CD4-positive, alpha-beta T cell treated with Interleukin-21 for 1 hour (primary cell): ENCODE measurements around the gene KRT12.
"Not testable (repeated sequence)": the region's sequence is repeated elsewhere in the genome, so short reads cannot be mapped to it uniquely, and the experiment has no call there.

Experiments
- DNase-seq: peaks from one replicate; pipeline ENCODE4 v3.0.0-alpha.2; 2020

The KRT12 gene

DNA sequence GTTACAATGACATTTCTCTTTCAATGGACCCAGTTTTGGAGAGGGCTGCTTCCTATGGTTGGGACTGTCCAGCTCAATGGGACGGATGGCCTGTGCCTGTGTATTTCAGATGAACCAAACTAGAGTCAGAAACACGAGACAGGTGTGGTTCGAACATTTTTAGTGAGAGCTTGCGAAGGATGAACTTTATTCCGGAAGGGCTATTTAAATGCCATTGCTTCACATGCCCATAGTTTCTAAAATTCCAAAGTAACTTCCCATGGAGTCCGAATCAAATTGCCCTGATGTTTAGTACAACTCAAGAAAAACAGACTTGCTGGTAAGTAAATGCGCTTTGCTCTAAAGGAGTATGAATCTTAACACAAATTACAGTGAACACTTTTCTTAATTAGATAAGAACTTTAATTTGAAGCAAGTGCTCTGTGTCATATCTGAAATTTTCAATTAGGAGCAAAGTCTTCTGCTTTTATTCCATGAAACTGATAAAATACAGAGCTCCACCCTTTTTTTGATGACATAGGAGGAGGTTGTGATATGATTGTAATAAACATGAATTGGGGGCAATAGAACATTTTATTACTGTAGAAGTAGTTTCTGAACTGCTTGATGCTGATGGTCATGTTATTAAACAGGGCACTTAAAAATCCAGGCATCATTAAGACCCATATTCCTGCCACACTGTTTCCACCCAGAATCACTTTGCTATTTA, 16.8 kb upstream of the KRT12 start:
- DNase-seq, result no peak

DNA sequence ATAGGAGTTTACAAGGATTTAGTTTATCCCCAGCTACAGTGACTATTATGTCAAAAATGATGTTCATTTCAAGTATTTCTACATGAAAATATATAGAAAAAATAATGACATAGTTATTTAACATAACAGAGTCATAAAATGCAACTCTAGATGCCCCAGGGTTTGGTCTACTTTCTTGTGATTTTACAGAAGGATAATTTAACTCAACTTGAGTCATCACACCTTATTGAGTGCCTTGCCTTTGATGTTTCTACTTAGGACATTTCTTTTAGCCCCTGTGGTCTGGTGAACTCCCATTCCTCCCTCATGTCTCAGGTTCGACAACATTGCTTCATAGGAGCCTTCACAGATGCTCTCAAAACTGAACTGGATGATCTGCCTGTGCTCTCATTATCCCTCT, 16.0 kb upstream of the KRT12 start:
- DNase-seq, result no peak

DNA sequence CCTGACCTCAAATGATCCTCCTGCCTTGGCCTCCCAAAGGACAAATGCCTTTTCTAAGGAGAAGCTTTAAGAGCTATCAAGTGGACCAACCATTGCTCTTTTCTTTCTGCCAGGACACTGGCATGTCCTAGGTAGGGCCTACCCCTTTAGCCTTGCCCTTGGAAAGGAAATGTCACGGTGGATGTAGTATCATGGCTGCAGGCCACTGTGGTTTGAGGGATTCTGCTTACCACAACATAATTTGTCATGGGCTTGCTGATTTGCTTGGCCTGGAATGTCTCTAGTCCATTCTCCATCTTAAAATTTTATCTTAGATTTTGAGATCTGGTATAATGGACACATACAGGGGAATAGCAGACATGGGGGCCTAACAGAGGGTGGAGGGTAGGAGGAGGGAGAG, 12.0 kb upstream of the KRT12 start:
- no peak for DNase-seq

DNA sequence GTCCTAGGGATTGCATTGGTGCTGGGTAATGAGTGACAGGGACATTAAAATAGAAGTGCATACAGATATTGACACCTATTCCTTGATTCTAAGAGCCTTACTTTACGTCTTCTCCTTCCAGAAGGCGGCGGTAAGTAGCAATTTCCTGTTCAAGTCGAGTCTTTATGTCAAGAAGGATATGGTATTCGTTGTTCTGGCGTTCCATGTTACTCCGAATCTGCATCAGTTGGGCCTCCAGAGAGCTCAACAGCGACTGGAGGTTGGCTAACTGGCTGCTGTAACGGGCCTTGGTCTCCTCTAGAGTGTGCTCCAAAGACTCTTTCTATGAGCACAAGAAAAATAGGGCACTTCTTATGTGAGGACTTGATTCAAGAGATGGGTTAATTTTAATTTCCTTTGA, 11.0 kb upstream of the KRT12 start:
- DNase-seq, result no peak

DNA sequence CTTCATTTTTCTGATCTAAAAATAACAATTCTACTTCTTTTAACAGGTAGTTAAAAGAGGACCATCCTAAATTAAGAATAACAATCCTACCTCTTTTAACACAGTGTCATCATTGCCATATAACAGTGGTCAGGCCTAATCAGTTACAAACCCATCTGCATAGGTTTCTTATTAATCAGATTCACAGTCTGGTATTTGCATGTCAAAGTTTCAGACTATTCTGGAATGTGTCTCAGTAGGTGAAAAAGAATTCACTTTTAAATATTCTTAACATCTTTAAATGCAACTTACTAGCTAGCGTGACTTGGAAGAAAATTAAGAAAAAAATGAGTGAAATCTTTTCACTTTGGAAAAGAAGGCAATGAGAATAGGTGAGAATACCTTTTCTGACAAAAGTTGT, 6.8 kb upstream of the KRT12 start:
- no peak for DNase-seq

DNA sequence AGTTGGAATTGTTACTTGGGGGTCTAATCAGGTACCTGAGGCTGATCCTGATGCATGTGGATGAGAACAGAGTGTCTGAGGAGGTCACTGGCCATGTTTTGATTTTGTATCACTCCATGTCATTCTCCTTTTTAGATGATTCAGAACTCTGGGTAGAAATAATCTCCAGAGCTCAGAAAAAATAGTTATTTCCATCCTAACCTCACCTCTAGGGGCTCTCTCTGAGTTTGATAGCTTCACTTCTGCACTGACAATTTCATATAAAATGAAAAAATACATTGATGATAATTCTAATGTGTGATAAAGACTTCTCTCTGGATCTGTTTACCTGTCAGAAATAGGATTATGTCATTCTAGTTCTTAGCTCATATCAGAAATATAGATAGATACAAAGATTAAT, 6.2 kb upstream of the KRT12 start:
- DNase-seq, result no peak

DNA sequence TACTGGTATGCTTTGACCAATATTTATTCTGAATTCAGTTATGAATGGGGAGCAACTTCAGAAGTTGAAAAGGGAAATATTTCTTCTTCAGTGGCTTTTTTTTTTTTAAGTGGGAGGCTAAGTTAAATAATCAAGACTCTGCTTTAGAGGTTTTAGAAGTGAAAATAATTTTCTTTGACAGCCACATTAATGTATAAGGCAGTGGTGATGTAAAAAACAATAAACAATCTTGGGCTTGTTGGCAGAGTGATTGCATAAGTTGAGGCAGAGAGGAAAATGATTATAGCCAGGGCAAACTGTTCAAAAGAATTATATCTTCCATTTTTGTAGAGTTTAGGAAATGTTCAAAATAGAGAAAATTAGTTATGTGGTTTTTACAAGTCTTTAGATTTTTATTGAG, 5.4 kb upstream of the KRT12 start:
- no peak for DNase-seq

DNA sequence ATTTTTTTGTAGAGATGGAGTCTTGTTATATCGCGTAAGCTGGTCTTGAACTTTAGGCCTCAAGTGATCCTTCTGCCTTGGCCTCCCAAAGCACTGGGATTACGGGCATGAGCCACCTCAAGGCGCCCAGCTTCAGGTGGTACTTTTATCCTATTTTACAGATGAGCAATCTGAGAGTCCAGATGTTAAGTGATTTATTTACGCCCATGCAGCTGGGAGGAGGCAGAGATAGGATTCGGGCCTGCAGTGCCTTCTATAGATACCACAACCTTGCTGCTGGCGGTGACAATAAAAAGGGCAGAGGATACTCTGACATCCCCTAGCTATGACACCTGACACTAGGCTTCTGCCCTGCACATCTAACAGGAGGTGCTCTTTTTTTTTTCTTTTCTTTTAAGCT, 4.3 kb upstream of the KRT12 start:
- no peak for DNase-seq

DNA sequence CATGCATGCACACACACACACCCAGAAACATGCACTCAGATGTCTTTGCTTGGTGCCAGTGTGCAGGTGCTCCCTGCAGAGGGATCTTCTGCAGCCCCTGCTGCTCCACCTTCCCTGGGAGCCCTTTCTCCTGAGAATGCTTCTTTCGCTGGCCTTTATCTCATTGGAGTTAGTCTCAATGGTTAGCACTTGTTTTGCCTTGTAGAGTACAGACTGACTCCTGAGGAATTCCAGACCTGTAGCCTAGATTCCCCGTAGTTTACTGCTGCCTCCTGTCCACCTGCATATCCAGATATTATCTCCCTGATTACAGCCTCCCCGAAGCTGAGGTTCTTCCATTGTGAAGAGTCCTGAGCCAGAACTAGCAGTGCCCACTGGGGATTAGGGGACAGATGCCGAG, 3.1 kb upstream of the KRT12 start:
- DNase-seq, result no peak

DNA sequence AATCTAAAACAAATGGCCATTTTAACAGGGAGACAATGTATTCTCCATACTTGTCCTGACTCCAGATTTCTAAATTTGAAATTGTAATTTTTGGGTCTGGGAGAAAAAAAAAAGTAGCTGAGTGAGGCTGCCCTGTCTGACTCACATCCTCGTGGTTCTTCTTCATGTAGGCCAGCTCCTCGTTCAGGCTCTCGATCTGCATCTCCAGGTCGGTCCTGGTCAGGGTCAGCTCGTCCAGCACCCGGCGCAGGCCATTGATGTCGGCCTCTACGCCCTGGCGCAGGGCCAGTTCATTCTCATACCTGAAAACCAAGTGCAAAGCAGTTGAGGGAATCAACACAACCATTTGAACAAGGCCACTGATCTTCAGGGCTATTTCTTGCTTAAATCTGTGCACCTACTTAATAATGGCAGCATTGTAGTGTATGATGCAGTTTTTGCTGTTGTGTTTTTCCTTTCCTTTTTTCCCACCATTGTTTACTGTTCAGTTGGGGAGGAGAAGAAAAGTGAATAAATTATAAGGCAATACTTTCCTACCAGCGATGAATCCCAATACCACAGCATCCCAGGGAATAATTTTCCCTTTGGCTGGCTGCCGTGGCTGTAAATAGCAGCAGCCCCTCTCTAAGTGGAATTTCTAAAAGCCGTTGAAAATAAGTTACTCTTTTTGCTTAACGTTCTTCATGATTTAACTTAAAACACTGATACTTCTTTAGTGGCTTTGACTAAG, 2.2 kb downstream of the KRT12 start:
- no peak for DNase-seq

DNA sequence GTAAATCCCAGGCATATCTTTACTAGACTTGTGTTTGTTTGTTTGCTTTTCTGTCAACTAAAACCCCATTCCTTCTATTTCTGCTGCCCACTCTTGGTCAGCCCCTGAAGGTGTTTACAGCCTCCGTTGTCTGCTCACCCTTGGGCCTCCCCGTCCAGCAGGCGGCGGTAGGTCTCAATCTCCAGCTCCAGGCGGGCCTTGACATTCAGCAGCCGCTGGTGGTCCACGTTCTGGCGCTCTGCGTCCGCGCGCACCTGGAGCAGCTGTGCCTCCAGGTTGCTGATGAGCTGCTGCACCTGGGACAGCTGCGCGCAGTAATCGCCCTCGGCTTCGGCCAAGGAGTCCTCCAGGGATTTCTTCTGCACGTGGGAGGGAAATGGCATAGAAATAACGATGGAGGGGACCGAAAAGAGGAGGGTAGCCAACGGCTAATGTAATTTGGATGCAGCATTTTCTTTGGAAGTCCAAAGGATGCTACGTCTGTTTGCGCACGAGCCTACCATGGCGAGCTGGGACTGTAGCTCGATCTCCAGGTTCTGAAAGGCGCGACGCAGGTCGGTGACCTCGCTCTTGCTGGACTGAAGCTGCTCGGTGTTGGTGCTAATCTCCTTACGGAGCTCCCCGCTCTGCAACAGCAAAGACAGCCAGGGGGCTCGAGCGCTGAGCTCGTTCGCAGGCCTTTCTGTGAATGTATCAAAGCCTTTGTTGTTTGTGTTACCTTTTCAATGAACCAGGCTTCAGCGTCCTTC, 3.9 kb downstream of the KRT12 start:
- no peak for DNase-seq

DNA sequence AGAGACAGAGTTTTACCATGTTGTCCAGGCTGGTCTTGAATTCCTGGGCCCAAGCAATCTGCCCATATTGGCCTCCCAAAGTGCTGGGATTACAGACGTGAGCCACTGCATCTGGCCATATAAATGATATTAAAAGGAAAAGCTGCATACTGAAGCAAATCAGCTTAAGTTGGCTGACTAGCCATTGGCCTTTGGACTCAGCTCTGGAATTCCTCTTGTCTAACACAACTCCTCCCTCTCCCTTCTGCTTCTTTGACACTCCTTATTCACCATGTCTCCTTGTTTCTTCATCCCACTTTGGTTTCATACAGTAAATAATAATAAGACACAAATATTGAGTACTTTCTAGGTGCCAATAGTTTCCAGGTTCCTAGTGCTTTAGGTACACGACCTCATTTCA, 7.5 kb downstream of the KRT12 start:
- no peak for DNase-seq

DNA sequence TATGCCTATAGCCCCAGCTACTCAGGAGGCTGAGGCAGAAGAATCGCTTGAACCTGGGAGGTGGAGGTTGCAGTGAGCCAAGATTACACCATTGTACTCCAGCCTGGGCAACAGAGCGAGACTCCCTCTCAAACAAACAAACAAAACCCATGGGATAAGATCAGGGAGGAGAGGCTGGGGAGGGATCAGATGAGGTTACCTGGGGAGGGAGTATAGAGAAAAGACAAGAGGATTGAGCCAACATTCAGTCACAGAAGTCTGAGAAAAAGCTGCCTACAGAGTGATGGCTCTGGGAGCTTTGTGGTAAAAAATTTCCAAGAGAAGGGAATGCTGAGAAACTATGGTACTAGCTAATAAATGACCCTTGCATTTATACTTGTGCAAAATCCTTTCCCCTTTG, 8.4 kb downstream of the KRT12 start:
- not testable (repeated sequence) for DNase-seq

DNA sequence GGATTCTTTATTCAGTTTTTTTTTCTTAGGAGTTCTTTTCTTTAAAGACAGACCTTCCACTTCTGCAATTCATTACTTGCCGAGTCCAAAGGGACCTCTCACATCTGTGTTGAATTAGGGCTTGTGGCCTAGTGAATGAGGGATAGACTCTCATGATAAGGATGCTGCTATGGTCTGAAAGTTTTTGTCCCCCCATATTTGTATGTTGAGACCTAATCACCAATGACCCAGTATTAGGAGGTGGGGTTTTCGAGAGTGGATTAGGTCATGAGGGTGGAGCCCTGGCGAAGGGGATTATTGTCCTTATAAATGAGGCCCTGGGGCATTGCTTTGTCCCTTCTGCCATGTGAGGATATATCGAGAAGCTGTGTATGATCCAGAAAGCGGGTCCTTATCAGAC, 9.5 kb downstream of the KRT12 start:
- no peak for DNase-seq

DNA sequence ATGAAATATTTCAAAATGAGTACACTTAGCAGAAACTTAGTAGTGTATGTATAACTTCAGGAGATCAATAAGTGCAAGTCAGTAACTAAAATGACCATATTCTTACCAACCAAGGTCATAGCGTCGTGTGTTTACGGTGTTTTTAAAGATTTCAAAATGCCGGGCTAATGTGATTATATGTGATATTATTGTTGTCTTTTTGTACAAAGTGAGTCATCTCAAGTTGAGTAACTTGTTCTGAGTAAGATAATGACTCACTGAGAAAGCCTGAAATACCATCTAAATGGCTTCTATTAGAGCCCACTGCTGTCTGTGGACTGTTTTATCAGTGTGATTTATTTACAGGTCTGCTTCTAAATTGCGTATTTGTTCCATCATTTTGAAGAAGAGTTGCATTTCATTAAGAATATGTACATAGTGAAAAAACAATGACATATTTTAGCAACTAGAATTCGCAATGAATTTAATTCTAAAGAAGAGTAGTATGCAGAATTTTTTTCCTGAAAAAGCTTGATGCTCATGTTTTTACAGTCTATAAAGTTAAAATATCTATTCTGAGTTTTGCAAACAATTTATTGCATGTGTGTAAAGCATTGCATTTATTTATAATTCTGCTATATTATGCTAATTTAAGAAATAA, 12.7 kb downstream of the KRT12 start:
- no peak for DNase-seq

DNA sequence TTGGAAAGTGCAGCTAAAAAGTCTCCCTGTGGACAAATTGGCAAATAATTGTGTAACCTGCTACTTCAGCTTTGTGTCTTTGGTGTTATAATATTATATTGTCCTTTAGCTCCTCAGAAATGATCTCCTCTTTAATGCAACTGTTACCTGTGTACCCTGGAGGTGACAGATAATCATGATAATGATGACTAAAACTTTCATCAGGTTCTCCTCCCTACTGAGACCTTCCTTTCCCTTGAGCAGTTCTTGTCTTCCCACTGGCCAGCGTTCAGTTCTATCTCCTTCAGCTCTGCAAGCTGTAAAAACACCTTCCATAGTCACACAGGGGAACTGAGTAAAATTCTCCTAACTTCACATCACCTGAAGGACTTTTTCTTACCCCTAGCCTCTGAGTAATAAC, 14.7 kb downstream of the KRT12 start:
- DNase-seq, result no peak

DNA sequence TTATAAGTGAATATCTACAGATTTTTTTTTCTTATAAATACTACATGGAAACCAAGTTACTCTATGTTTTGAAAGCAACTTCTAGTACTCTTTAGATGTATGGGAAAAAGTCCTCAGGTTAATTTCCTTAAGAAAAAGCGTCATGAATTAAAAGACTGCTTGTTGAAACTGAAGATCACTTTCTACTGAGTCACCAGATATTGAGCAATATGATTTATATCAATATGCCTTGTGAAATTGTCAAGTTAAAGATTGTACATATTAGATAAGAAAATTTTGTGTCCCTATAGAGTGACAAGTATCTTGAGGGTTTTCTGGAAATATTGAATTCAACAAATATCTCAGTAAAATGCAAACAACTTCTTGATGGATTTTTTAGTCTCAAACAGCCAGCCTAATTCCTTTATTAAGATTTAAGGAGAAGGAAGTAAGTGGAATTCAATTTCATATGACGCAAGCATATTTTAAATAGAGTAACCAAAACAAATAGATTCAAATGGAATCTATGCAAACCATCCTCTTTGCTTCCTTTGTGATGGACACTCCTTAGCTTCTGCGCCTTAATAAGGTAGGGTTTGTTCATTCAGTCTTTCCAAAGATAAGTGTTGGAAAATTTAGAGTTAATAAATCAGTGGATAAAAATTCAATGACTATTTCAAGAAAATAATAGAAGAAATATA, 16.6 kb downstream of the KRT12 start:
- no peak for DNase-seq

DNA sequence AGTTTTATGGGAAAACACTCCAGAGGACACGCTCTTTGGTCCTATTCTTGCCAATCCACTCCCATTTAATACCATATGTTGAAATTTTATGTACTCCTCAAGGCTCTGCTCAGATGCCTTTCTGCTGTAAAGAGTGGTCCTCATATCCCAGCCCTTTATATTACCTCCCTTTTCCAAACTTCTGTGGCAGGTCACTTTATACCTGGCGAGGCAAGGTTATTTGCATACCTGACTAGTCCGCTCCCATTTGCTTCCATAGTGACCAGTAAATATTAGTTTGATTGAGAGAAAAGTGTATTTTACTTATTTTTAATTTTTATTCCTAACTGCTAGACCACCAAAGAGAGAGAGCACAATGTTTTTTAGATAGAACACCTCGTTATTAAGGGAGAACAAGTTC, 17.3 kb downstream of the KRT12 start:
- no peak for DNase-seq

DNA sequence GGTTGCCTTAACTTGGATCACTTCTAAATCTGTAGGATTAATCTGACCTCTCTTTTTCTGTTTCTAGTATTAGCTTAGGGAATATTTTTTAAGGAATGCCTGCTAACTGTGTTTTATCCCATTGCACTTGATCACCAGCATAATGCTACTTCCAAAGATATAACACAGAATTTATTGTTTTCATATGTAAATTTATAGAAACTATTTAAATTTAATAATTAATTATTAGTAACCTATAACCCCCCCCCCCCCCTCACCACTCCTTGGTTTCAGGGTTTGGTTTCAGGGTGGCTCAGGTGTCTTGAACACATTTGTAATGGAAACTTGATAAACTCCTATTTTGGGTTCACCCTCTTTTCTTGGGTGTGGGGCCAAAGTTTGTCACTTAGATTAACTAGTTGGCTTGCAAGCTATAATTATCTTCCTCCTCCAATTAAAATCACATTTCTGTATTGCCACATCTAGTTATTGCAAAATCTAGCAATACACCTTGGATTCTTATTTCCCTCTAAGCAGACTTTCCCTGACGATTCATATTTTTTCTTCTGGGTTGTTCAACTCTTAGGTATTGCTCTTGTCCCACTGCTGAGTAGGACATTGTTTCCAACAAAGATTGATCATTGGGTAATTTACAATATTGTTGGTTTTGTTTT, 18.3 kb downstream of the KRT12 start:
- no peak for DNase-seq

DNA sequence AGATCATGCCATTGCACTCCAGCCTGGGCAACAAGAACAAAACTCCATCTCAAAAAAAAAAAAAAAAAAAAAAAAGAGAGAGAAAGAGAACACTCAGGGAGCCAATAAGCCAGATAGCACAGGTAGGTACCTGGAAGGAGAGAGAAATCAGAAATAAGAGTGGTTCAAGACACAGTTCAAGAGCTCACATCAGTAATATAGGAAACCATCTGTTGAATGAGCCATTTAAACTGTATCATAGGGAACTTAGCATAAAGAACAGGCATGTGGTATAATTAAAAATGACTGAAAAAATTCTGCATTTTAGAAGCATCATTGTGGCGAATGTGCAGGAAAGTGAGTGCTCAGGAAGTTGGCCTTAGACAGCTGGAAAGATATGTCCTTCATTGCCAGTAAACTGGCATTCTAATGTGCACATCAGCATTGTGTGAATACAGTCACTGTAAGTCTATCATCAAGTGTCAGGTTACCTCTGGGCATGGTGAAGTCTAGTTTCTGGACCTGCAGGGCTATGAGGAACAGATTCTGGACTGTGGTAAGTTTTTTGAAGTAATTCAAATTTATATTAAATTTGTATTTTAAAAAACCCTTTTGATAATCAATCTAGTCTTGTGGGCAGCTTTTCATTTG, 20.4 kb downstream of the KRT12 start:
- DNase-seq, result no peak

DNA sequence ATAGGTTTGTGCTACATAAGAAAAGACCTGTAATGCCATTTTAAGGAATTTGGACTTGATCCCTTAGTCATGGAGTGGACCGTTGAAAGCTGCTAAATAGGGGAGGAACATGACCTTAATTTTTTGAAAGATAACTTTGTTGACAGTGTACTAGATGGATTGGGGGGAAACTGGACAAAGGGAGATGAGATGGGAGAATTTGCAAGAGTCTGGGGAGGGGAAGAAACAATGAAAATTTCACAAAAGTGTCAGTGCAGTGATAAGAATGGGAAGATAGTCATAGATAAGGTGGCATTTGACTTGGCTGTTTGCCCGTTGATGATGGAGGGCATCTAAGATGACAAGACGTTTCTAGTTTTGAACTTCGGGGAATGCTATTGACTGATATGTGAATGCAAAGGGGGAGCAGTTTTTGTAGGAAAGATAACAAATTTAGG, 22.3 kb downstream of the KRT12 start:
- DNase-seq, result no peak

DNA sequence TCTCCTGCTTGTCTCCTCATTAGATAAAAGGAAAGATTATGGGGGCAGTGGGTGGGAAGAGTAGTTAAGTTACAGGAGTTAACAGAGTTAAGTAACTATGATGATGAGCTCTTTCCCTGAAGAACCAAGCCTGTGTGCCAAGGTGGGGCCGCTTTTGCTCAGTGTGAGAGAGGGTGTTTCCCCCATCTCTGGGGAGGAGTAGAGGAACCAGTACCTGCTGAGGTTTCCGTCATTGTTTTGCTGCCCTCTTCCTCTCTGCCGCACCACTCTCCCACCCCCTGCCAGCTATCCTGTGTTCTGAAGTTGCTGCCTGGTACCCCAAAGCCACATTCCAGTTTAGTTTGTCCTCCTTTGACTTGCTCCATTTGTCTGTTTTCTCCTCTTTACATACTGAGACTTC, 23.8 kb downstream of the KRT12 start:
- no peak for DNase-seq
